ENCODE data around the gene DVL3. TPM values are rescaled to one million over a fixed set of nuclear protein-coding genes. Genes with fewer than 3 reads are reported as not detected.
"Not testable (repeated sequence)": the region's sequence is repeated elsewhere in the genome, so short reads cannot be mapped to it uniquely, and the experiment has no call there.

The DVL3 gene
- total RNA-seq, 1 donor from 2014 or later = 55.1 TPM

GRCh38 chr3:184145751-184146270 is 9.4 kb upstream of the DVL3 start:
- no peak for TF ChIP-seq CTCF (IDR thresholded peaks at IDR 0.05)
- Histone ChIP-seq H3K36me3 (peaks cover 61% of the 10 kb centered on the region), H3K9me3 (no peaks in the 10 kb centered on the region), H3K4me1 (no peaks in the 10 kb centered on the region), H3K4me3 (no peak overlapping the region), H3K27ac (no peak overlapping the region), H3K27me3 (ENCODE audit: low read depth) (no peaks in the 10 kb centered on the region)
- intact Hi-C loops (cut with DNase I) = no loop called here
- ATAC-seq = no peak
- DNase-seq = no peak

DNA sequence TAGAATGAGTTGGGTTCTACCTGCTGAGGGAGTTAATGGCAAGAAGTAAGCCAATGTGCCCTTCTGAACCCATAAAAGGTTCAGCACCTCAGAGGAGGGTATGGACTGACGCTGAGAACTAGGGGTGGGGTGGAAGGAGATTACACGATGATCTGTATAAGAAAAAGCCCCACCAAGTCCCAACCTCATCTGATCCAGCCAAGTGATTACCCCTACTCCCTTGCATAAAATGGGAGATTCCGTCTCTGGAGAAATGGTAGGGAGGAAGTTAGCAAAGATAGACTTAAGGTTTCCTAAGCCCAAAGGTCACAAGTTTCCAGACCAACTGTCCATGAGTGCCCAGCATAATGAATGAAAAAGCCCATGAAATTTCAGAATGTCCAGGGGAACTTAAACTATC is 7.1 kb upstream of the DVL3 start:
- DNase-seq = no peak
- intact Hi-C loops (cut with DNase I) = no loop called here
- Histone ChIP-seq H3K4me3 (no peak overlapping the region), H3K9me3 (no peaks in the 10 kb centered on the region), H3K27me3 (ENCODE audit: low read depth) (no peaks in the 10 kb centered on the region), H3K27ac (no peak overlapping the region), H3K4me1 (no peaks in the 10 kb centered on the region), H3K36me3 (peaks cover 38% of the 10 kb centered on the region)
- no peak for TF ChIP-seq CTCF (IDR thresholded peaks at IDR 0.05)
- ATAC-seq = no peak

DNA sequence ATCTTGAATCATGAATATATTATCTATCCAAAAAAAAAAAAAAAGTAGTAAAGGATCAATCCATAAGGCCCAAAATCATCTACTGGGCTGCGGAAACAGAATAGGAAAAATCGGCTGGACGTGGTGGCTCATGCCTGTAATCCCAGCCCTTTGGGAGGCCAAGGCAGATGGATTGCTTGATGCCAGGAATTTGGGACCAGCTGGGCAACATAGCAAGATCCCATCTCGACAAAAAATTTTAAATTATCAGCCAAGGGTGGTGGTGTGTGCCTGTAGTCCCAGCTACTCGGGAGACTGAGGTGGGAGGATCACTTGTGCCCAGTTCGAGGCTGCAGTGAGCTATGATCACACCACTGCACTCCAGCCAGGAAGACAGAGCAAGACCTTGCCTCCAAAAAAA is 6.1 kb upstream of the DVL3 start:
- intact Hi-C loops (cut with DNase I) = no loop called here
- Histone ChIP-seq H3K4me1 (no peaks in the 10 kb centered on the region), H3K9me3 (no peaks in the 10 kb centered on the region), H3K36me3 (peaks cover 27% of the 10 kb centered on the region), H3K27ac (no peak overlapping the region), H3K27me3 (ENCODE audit: low read depth) (no peaks in the 10 kb centered on the region), H3K4me3 (no peak overlapping the region)
- DNase-seq (no peak), ATAC-seq (no peak)
- no peak for TF ChIP-seq CTCF (IDR thresholded peaks at IDR 0.05)

DNA sequence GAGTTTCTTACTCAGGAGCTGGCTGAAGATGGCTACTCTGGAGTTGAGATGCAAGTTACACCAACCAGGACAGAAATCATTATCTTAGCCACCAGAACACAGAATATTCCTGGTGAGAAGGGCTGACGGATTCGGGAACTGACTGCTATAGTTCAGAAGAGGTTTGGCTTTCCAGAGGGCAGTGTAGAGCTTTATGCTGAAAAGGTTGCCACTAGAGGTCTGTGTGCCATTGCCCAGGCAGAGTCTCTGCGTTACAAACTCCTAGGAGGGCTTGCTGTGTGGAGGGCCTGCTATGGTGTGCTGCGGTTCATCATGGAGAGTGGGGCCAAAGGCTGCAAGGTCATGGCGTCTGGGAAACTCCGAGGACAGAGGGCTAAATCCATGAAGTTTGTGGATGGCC is 5.4 kb upstream of the DVL3 start:
- H3K36me3 ChIP-seq = peaks cover 21% of the 10 kb centered on the region
- intact Hi-C loops (cut with DNase I); H3K27ac ChIP-seq; ATAC-seq; H3K9me3 ChIP-seq; DNase-seq; H3K4me3 ChIP-seq; H3K27me3 ChIP-seq (ENCODE audit: low read depth); H3K4me1 ChIP-seq: not testable (repeated sequence)

DNA sequence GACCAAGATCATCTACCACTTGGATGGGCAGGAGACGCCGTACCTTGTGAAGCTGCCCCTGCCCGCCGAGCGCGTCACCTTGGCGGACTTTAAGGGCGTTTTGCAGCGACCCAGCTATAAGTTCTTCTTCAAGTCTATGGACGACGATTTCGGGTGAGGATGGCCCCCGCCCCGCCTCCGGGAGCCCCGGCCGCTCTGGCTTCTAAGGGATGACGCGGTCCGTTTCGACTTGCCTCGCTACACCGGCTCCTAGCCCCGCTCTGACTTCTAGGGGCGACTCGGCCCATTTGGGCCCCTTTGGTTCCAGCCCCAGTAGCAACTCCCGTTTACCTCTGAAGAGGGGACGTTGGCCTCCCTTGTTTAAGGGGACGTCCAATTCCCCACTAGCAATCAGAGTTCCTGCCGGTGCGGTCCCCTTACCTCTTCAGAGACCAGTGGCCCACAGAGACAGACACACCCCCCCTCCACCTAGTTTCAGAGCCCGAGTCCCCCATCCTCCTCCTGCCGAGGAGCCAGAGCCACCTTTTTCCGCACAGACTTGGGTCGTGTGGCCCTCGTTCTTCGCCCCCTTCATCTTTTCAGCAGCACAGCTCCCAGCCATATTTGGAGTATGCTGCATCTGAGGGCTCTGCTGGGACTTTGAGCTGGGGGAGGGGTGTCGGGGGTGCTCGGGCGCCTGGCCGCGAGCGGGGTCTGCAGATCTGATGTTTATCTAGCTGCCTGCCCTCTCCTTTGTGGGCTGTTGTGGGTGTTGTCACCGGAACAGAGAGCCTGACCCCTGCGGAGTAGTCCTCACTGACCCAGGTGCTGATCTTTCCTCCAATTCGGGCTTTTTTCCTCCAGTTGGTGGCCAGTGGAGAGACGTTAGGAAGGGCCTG is 706 bp downstream of the DVL3 start:
- peak; percentile 68 for DNase-seq
- no peaks in the 10 kb centered on the region for H3K27me3 ChIP-seq (ENCODE audit: low read depth)
- H3K4me1 ChIP-seq = peaks cover 53% of the 10 kb centered on the region
- intact Hi-C loops (cut with DNase I) = no loop called here
- no peaks in the 10 kb centered on the region for H3K36me3 ChIP-seq
- ATAC-seq = peak; percentile 35
- TF ChIP-seq CTCF (IDR thresholded peaks at IDR 0.05) = no peak
- H3K9me3 ChIP-seq = no peaks in the 10 kb centered on the region
- H3K4me3 ChIP-seq = peak overlapping the region; percentile 97
- peak overlapping the region; percentile 88 for H3K27ac ChIP-seq

DNA sequence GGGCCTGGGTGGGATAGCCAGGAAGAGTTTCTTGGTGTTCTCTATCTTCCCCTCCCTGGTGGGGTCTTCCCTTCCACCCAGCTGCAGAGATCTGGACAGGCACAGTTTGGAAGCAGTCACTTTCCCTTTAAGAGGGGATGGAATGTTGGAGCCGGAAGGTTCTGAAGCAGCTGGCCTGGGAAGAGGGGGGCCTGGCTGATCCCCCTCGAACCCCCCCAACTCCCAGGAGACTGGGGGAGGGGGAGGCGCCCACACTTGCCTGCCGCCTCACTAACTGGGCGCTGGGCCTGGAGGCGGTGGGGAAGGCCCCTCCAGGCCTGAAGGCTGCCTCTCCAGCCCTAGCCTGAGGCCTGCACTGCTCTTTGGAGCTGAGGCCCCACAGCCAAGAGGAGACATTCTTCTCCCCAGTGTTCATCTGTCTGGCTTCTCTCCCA is 1.4 kb downstream of the DVL3 start:
- Histone ChIP-seq H3K27ac (peak overlapping the region; percentile 88), H3K27me3 (ENCODE audit: low read depth) (no peaks in the 10 kb centered on the region), H3K4me3 (peak overlapping the region; percentile 97), H3K4me1 (peaks cover 60% of the 10 kb centered on the region), H3K9me3 (no peaks in the 10 kb centered on the region), H3K36me3 (no peaks in the 10 kb centered on the region)
- ATAC-seq (peak; percentile 59 to 63), DNase-seq (no peak)
- no peak for TF ChIP-seq CTCF (IDR thresholded peaks at IDR 0.05)
- intact Hi-C loops (cut with DNase I) = no loop called here

All from lower lobe of right lung (tissue), 2 donors.